Progenitor cell of endocrine pancreas (in vitro differentiated cells): Measurements from ENCODE around the gene LINS1. TPM values are rescaled to one million over a fixed set of nuclear protein-coding genes. Genes with fewer than 3 reads are reported as not detected.

Experiments used
- DNase-seq: peaks from one replicate; pipeline ENCODE4 v3.0.0; 2021; ENCODE audit warnings: low spot score; ENCODE audit not compliant: unreplicated experiment
- H3K27ac Mint-ChIP-seq: 2 replicates; pipeline ENCODE4 v1.8.0; 2021; ENCODE audit warnings: mild to moderate bottlenecking, moderate library complexity, mixed read lengths
- H3K27me3 Mint-ChIP-seq: 2 replicates; pipeline ENCODE4 v1.8.0; 2021; ENCODE audit warnings: mixed read lengths
- H3K36me3 Mint-ChIP-seq: 2 replicates; pipeline ENCODE4 v1.8.0; 2022; ENCODE audit warnings: mixed read lengths; ENCODE audit not compliant: insufficient read depth
- H3K4me1 Mint-ChIP-seq: 2 replicates; pipeline ENCODE4 v1.8.0; 2021; ENCODE audit warnings: low read depth, mixed read lengths
- H3K4me3 Mint-ChIP-seq: 2 replicates; pipeline ENCODE4 v1.8.0; 2021; ENCODE audit warnings: low read depth, mild to moderate bottlenecking, moderate library complexity, mixed read lengths
- H3K9me3 Mint-ChIP-seq: 2 replicates; pipeline ENCODE4 v1.8.0; 2021; ENCODE audit warnings: low read depth, mixed read lengths
- CTCF ChIP-seq: fragments of 200-600 bp; sonication (generic); IDR thresholded peaks from one replicate; pipeline ENCODE4 v1.5.0; 2021; ENCODE audit warnings: antibody characterized with exemption, mild to moderate bottlenecking; ENCODE audit not compliant: unreplicated experiment
- total RNA-seq: library from RNA; stranded (reverse); gene quantifications from 2 replicates; pipeline ENCODE4 v1.2.1, GENCODE V29; 2021

LINS1 gene
- total RNA-seq, 1 donor from 2014 or later, result 17.7 TPM

- H3K4me1 Mint-ChIP-seq, result no peaks in the 10 kb centered on the region
- no peak overlapping the region for H3K4me3 Mint-ChIP-seq
- no peaks in the 10 kb centered on the region for H3K9me3 Mint-ChIP-seq
- no peak for DNase-seq
- no peak overlapping the region for H3K27ac Mint-ChIP-seq
- no peak for TF ChIP-seq CTCF
- H3K27me3 Mint-ChIP-seq, result no peaks in the 10 kb centered on the region
- peaks cover 17% of the 10 kb centered on the region for H3K36me3 Mint-ChIP-seq
These were observed 13.8 kb upstream of the LINS1 start for GRCh38 chr15:100615801-100616200.

GRCh38 chr15:100614918-100615317 lies 12.9 kb upstream of the LINS1 start:
- no peaks in the 10 kb centered on the region for H3K27me3 Mint-ChIP-seq
- H3K27ac Mint-ChIP-seq, result no peak overlapping the region
- no peaks in the 10 kb centered on the region for H3K4me1 Mint-ChIP-seq
- H3K4me3 Mint-ChIP-seq, result no peak overlapping the region
- no peak for TF ChIP-seq CTCF
- DNase-seq, result no peak
- no peaks in the 10 kb centered on the region for H3K9me3 Mint-ChIP-seq
- peaks cover 14% of the 10 kb centered on the region for H3K36me3 Mint-ChIP-seq

- Mint-ChIP-seq H3K27ac (peak overlapping the region; percentile 43), H3K27me3 (no peaks in the 10 kb centered on the region), H3K36me3 (peaks cover 14% of the 10 kb centered on the region), H3K9me3 (no peaks in the 10 kb centered on the region), H3K4me1 (no peaks in the 10 kb centered on the region), H3K4me3 (no peak overlapping the region)
- TF ChIP-seq CTCF, result no peak
- DNase-seq, result no peak
These were observed 12.4 kb upstream of the LINS1 start for GRCh38 chr15:100614336-100614735.

GRCh38 chr15:100613208-100613607 lies 11.2 kb upstream of the LINS1 start:
- Mint-ChIP-seq H3K27ac (no peak overlapping the region), H3K36me3 (peaks cover 14% of the 10 kb centered on the region), H3K9me3 (no peaks in the 10 kb centered on the region), H3K27me3 (no peaks in the 10 kb centered on the region), H3K4me1 (no peaks in the 10 kb centered on the region), H3K4me3 (no peak overlapping the region)
- no peak for DNase-seq
- TF ChIP-seq CTCF, result no peak

- no peak for TF ChIP-seq CTCF
- H3K9me3 Mint-ChIP-seq, result no peaks in the 10 kb centered on the region
- H3K27me3 Mint-ChIP-seq, result no peaks in the 10 kb centered on the region
These were observed 10.6 kb upstream of the LINS1 start for GRCh38 chr15:100612539-100612938.

More at GRCh38 chr15:100612539-100612938, 10.6 kb upstream of the LINS1 start:
- Mint-ChIP-seq H3K4me3 (no peak overlapping the region), H3K4me1 (no peaks in the 10 kb centered on the region), H3K36me3 (peaks cover 13% of the 10 kb centered on the region), H3K27ac (no peak overlapping the region)
- no peak for DNase-seq
